CD14-positive monocyte (primary cell): ENCODE data around the gene OTOS. TPM values are rescaled to one million over a fixed set of nuclear protein-coding genes. Genes with fewer than 3 reads are reported as not detected.

Experiments
- DNase-seq, 3 donors: peaks; one replicate each; pipeline ENCODE4 v3.0.0-alpha.2; 2011 to 2022
- H2AFZ ChIP-seq: 2 replicates; pipeline ENCODE4 v1.6.0; 2012; ENCODE audit warnings: mild to moderate bottlenecking, low read depth, low read length, inconsistent platforms; ENCODE audit not compliant: insufficient read depth, poor library complexity, severe bottlenecking
- H3K27ac ChIP-seq, 2 donors: 1 replicate in 1 of 2; 2 replicates in 1 of 2; pipeline ENCODE4 v1.5.1; 2012 to 2013; ENCODE audit warnings: low read length in 2 of 2, control low read depth in 1 of 2, inconsistent platforms in 1 of 2, low read depth in 1 of 2, mild to moderate bottlenecking in 1 of 2
- H3K27me3 ChIP-seq, 2 donors: one replicate each; pipeline versions ENCODE4 v1.6.0 to v1.6.1; 2011 to 2013; ENCODE audit warnings: low read length in 2 of 2; ENCODE audit not compliant: control insufficient read depth in 2 of 2, insufficient read depth in 2 of 2
- H3K36me3 ChIP-seq, 2 donors: replicated peaks in 1 of 2; 1 replicate in 1 of 2; 2 replicates in 1 of 2; pipeline versions ENCODE4 v1.5.1 to v1.6.1; 2012 to 2013; ENCODE audit warnings: low read length in 2 of 2, control low read depth in 1 of 2, inconsistent platforms in 1 of 2, mild to moderate bottlenecking in 1 of 2; ENCODE audit not compliant: insufficient read depth in 2 of 2, control insufficient read depth in 1 of 2
- H3K4me1 ChIP-seq, 2 donors: 1 replicate in 1 of 2; 2 replicates in 1 of 2; pipeline versions ENCODE4 v1.5.1 to v1.6.1; 2012 to 2013; ENCODE audit warnings: low read length in 2 of 2, control low read depth in 1 of 2, inconsistent platforms in 1 of 2, mild to moderate bottlenecking in 1 of 2, moderate library complexity in 1 of 2; ENCODE audit not compliant: insufficient read depth in 2 of 2, control insufficient read depth in 1 of 2
- H3K4me2 ChIP-seq: replicated peaks from 2 replicates; pipeline ENCODE3; 2012; ENCODE audit warnings: low read length, moderate library complexity, mild to moderate bottlenecking; ENCODE audit not compliant: poor library complexity, severe bottlenecking; ENCODE audit errors: extremely low read depth
- H3K4me3 ChIP-seq, 3 experiments: fragments of 200-600 bp in 1 of 3; sonication (generic) in 1 of 3; replicated peaks in 1 of 3; 1 replicate in 2 of 3; 2 replicates in 1 of 3; pipeline ENCODE4 v1.5.1; 2011 to 2013; ENCODE audit warnings: low read length in 3 of 3, mild to moderate bottlenecking in 3 of 3, control low read depth in 2 of 3, low read depth in 2 of 3, inconsistent platforms in 1 of 3, moderate library complexity in 1 of 3
- H3K79me2 ChIP-seq: 2 replicates; pipeline ENCODE4 v1.6.0; 2012; ENCODE audit warnings: mild to moderate bottlenecking, control low read depth, inconsistent platforms, low read length, moderate library complexity; ENCODE audit not compliant: insufficient read depth
- H3K9ac ChIP-seq: 2 replicates; pipeline ENCODE4 v1.6.0; 2017; ENCODE audit warnings: low read length, mild to moderate bottlenecking; ENCODE audit not compliant: insufficient read depth, poor library complexity, severe bottlenecking
- H3K9me3 ChIP-seq, 2 donors: replicated peaks in 1 of 2; 1 replicate in 1 of 2; 2 replicates in 1 of 2; pipeline versions ENCODE4 v1.5.1 to v1.6.1; 2012 to 2013; ENCODE audit warnings: low read length in 2 of 2, control low read depth in 1 of 2; ENCODE audit not compliant: control insufficient read depth in 1 of 2, insufficient read depth in 1 of 2
- H4K20me1 ChIP-seq: 2 replicates; pipeline ENCODE4 v1.6.0; 2012; ENCODE audit warnings: mild to moderate bottlenecking, low read length, control low read depth, moderate library complexity; ENCODE audit not compliant: insufficient read depth
- H3K27ac Mint-ChIP-seq, 7 donors: one replicate each; pipeline ENCODE4 v1.8.0; 2020; ENCODE audit warnings: mild to moderate bottlenecking in 7 of 7, mixed read lengths in 7 of 7, moderate library complexity in 6 of 7, inconsistent platforms in 2 of 7
- H3K27me3 Mint-ChIP-seq, 3 donors: one replicate each; pipeline ENCODE4 v1.8.0; 2021 to 2022; ENCODE audit warnings: low read depth in 3 of 3, mild to moderate bottlenecking in 3 of 3, mixed read lengths in 3 of 3, moderate library complexity in 3 of 3, inconsistent platforms in 1 of 3
- H3K36me3 Mint-ChIP-seq, 2 donors: one replicate each; pipeline ENCODE4 v1.8.0; 2020; ENCODE audit warnings: mixed read lengths in 2 of 2, inconsistent platforms in 1 of 2, mild to moderate bottlenecking in 1 of 2
- H3K4me1 Mint-ChIP-seq: one replicate; pipeline ENCODE4 v1.8.0; 2020; ENCODE audit warnings: mild to moderate bottlenecking, mixed read lengths
- H3K4me3 Mint-ChIP-seq, 2 donors: one replicate each; pipeline ENCODE4 v1.8.0; 2020; ENCODE audit warnings: mild to moderate bottlenecking in 2 of 2, mixed read lengths in 2 of 2, moderate library complexity in 1 of 2
- H3K9me3 Mint-ChIP-seq, 7 donors: one replicate each; pipeline ENCODE4 v1.8.0; 2020 to 2022; ENCODE audit warnings: mixed read lengths in 7 of 7, mild to moderate bottlenecking in 6 of 7, moderate library complexity in 6 of 7, inconsistent platforms in 2 of 7
- WGBS: methylation state at CpG from one replicate; pipeline ENCODE4 v1.1.5; 2013; ENCODE audit warnings: missing lambda C conversion rate; ENCODE audit not compliant: insufficient coverage; 5-methylcytosine and 5-hydroxymethylcytosine counted together
- intact Hi-C, 2 donors: fragments of 100-400 bp; cut with micrococcal nuclease; formaldehyde crosslinking; loops; one replicate each; pipeline versions ENCODE4 v1.15.0 to v1.15.1; 2023
- polyA plus RNA-seq, 3 donors: library from polyadenylated mRNA; depleted of rRNA in 1 of 3; unstranded in 2 of 3; stranded (reverse) in 1 of 3; fragments of 300-500 nt in 2 of 3; fragments of >200 nt in 1 of 3; fragmentation: Illumina TruSeq in 2 of 3; gene quantifications; 1 replicate in 2 of 3; 2 replicates in 1 of 3; pipeline ENCODE4 v1.2.3, GENCODE V29; 2012 to 2021
- TF ChIP-seq, protein P1 (sequence below): fragments of 200-600 bp; IDR thresholded peaks from one replicate; pipeline ENCODE4 v1.8.0; 2022; ENCODE audit warnings: antibody characterized with exemption, mild to moderate bottlenecking

Gene OTOS
- polyA plus RNA-seq, 3 donors, result not detected

DNA sequence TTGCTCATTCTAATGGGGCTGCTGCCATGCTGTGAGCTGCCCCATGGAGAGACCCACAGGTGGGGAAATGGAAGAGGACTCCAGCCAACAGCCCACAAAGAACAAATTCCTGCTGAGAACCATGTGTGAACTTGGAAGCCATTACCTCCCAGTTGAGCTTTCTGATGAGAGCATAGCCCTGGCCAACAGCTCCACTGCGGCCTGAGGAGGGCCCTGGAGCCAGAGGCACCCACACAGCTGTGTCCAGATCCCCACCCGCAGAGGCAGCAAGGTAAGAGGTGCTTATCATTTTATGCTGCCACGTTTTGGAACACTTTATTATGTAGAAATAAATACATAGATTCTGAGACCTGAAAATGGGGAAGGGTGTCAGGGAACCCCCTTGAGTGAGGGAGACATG, 44.2 kb upstream of the OTOS start:
- H2AFZ ChIP-seq, result no peak overlapping the region
- no peaks in the 10 kb centered on the region for H3K36me3 Mint-ChIP-seq
- H3K27ac ChIP-seq, result no peak overlapping the region
- H3K36me3 ChIP-seq, result no peaks in the 10 kb centered on the region
- peaks cover 0 to 15% (median 10%) of the 10 kb centered on the region in 7 donors for H3K9me3 Mint-ChIP-seq
- peaks cover 3 to 5% of the 10 kb centered on the region in 2 donors for H3K9me3 ChIP-seq
- intact Hi-C loops, result no loop called here
- DNase-seq, result no peak
- peaks cover 7 to 20% (median 16%) of the 10 kb centered on the region in 3 donors for H3K27me3 Mint-ChIP-seq
- no peaks in the 10 kb centered on the region for H3K27me3 ChIP-seq
- H3K27ac Mint-ChIP-seq, result no peak overlapping the region
- H3K4me1 Mint-ChIP-seq, result no peaks in the 10 kb centered on the region
- no peak overlapping the region for H3K4me3 ChIP-seq
- no peak overlapping the region for H3K9ac ChIP-seq
- no peaks in the 10 kb centered on the region for H4K20me1 ChIP-seq
- no CpG with 5 or more reads among the region's 3 CpGs for WGBS
- TF ChIP-seq, protein P1, sequence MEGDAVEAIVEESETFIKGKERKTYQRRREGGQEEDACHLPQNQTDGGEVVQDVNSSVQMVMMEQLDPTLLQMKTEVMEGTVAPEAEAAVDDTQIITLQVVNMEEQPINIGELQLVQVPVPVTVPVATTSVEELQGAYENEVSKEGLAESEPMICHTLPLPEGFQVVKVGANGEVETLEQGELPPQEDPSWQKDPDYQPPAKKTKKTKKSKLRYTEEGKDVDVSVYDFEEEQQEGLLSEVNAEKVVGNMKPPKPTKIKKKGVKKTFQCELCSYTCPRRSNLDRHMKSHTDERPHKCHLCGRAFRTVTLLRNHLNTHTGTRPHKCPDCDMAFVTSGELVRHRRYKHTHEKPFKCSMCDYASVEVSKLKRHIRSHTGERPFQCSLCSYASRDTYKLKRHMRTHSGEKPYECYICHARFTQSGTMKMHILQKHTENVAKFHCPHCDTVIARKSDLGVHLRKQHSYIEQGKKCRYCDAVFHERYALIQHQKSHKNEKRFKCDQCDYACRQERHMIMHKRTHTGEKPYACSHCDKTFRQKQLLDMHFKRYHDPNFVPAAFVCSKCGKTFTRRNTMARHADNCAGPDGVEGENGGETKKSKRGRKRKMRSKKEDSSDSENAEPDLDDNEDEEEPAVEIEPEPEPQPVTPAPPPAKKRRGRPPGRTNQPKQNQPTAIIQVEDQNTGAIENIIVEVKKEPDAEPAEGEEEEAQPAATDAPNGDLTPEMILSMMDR, result no peak
- no peak overlapping the region for H3K4me2 ChIP-seq
- no peak overlapping the region for H3K4me3 Mint-ChIP-seq
- H3K79me2 ChIP-seq, result no peaks in the 10 kb centered on the region
- no peaks in the 10 kb centered on the region for H3K4me1 ChIP-seq

DNA sequence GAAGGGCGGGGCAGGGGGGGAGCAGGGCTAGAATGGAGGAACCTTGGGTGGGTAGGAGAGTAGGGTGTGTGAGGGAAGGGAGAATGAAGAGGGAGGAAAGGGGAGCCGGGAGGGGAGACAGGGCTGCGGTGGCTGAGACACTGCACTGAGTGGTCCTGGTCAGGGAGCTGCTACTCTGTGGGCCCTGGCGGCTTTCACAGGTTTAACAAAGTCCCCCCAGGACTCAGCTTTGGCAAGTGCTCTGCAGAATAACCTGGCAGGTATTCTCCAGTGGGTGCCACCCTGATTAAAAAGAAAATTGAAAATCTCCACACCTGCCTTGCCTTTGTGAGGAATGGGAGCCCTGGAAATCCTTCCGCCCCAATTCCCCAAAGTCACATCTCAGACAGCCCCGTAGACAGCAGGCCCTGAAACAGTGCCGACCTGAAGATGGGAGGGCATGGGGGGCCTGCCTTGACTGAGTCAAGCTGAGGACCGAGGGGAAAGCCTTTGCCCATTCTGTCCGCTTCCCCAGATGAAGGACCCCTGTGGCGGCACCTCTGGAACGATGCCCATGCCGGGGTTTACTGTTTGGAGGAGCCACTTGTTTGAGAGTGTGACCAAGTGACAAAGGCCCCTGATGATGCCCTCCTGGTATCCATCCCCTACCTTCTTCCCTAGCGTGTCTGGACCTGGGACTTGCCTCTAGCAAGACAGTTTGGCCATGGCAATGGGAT, 43.6 kb upstream of the OTOS start:
- Histone ChIP-seq H3K27me3 (no peaks in the 10 kb centered on the region), H3K4me1 (no peaks in the 10 kb centered on the region), H4K20me1 (no peaks in the 10 kb centered on the region), H3K4me2 (no peak overlapping the region), H3K79me2 (no peaks in the 10 kb centered on the region), H3K9ac (no peak overlapping the region), H3K27ac (no peak overlapping the region), H3K9me3 (peaks cover 3 to 5% of the 10 kb centered on the region in 2 donors), H3K4me3 (no peak overlapping the region), H3K36me3 (no peaks in the 10 kb centered on the region), H2AFZ (no peak overlapping the region)
- no peak overlapping the region for H3K4me3 Mint-ChIP-seq
- TF ChIP-seq, protein P1, result no peak
- 78% methylated on average over 7 of the region's 13 CpGs for WGBS
- no peaks in the 10 kb centered on the region for H3K36me3 Mint-ChIP-seq
- no peak overlapping the region for H3K27ac Mint-ChIP-seq
- intact Hi-C loops, result no loop called here
- no peak for DNase-seq
- H3K27me3 Mint-ChIP-seq, result peaks cover 7 to 16% (median 16%) of the 10 kb centered on the region in 3 donors
- H3K4me1 Mint-ChIP-seq, result no peaks in the 10 kb centered on the region
- peaks cover 0 to 14% (median 10%) of the 10 kb centered on the region in 7 donors for H3K9me3 Mint-ChIP-seq
